Ishikawa (cell line): Measurements from ENCODE around the gene ROGDI.

Experiments used
- CEBPB ChIP-seq: IDR thresholded peaks from 2 replicates; pipeline ENCODE4 v1.6.1; 2012
- CREB1 ChIP-seq: IDR thresholded peaks from 2 replicates; pipeline ENCODE4 v1.6.1; 2012; ENCODE audit warnings: low read depth
- EGR1 ChIP-seq: IDR thresholded peaks from 2 replicates; pipeline ENCODE4 v1.6.1; 2012
- EP300 ChIP-seq: IDR thresholded peaks from 2 replicates; pipeline ENCODE4 v1.6.1; 2012; ENCODE audit warnings: borderline replicate concordance
- FOXM1 ChIP-seq: IDR thresholded peaks from 2 replicates; pipeline ENCODE4 v1.6.1; 2012; ENCODE audit warnings: low read depth, borderline replicate concordance
- NFIC ChIP-seq: IDR thresholded peaks from 2 replicates; pipeline ENCODE4 v1.6.1; 2012
- RAD21 ChIP-seq: IDR thresholded peaks from 2 replicates; pipeline ENCODE4 v1.6.1; 2012; ENCODE audit warnings: low read depth
- REST ChIP-seq: IDR thresholded peaks from 2 replicates; pipeline ENCODE4 v1.6.1; 2012; ENCODE audit warnings: low read depth, mild to moderate bottlenecking
- TAF1 ChIP-seq: IDR thresholded peaks from 2 replicates; pipeline ENCODE4 v1.6.1; 2012; ENCODE audit warnings: low read depth, mild to moderate bottlenecking
- TCF12 ChIP-seq: IDR thresholded peaks from 2 replicates; pipeline ENCODE4 v1.6.1; 2012; ENCODE audit warnings: low read depth
- TEAD4 ChIP-seq: IDR thresholded peaks from 2 replicates; pipeline ENCODE4 v1.6.1; 2012
- YY1 ChIP-seq: IDR thresholded peaks from 2 replicates; pipeline ENCODE4 v1.6.1; 2012; ENCODE audit warnings: low read depth
- ZBTB7A ChIP-seq: IDR thresholded peaks from 2 replicates; pipeline ENCODE4 v1.6.1; 2012; ENCODE audit warnings: low read depth
- TF ChIP-seq, protein P1 (sequence below): IDR thresholded peaks from 2 replicates; pipeline ENCODE4 v1.6.1; 2012
- TF ChIP-seq, protein P2 (sequence below): IDR thresholded peaks from 2 replicates; pipeline ENCODE4 v1.6.1; 2012

The ROGDI gene

DNA sequence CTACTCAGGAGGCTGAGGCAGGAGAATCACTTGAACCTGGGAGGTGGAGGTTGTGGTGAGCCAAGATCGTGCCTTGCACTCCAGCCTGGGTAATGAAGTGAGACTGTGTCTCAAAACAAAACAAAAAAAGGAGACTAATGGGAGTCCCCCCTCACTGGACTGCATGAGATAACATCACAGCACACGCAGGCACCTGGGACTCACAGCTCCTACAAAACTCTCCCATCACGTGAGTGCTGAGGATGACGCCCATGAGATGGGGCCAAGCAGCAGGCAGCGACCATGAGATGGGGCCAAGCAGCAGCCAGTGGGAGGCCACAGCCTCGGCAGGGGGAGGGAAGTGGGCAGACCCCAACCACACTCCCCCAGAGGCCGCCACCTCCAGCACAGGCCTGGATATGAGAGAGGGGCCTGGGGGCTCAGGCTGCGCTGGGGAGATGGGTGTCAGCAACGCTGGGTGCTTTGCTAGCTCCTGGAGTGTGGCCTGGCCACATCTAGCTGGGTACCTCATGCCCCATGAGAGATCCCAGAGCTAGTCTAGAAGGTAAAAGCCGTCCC, 52.7 kb downstream of the ROGDI start:
- TF ChIP-seq TEAD4 (no peak), REST (no peak), TAF1 (no peak), EGR1 (no peak), TCF12 (no peak), YY1 (no peak), RAD21 (no peak), EP300 (no peak), FOXM1 (no peak)
- TF ChIP-seq, protein P1, sequence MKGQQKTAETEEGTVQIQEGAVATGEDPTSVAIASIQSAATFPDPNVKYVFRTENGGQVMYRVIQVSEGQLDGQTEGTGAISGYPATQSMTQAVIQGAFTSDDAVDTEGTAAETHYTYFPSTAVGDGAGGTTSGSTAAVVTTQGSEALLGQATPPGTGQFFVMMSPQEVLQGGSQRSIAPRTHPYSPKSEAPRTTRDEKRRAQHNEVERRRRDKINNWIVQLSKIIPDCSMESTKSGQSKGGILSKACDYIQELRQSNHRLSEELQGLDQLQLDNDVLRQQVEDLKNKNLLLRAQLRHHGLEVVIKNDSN = no peak
- TF ChIP-seq, protein P2, sequence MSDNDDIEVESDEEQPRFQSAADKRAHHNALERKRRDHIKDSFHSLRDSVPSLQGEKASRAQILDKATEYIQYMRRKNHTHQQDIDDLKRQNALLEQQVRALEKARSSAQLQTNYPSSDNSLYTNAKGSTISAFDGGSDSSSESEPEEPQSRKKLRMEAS = no peak

DNA sequence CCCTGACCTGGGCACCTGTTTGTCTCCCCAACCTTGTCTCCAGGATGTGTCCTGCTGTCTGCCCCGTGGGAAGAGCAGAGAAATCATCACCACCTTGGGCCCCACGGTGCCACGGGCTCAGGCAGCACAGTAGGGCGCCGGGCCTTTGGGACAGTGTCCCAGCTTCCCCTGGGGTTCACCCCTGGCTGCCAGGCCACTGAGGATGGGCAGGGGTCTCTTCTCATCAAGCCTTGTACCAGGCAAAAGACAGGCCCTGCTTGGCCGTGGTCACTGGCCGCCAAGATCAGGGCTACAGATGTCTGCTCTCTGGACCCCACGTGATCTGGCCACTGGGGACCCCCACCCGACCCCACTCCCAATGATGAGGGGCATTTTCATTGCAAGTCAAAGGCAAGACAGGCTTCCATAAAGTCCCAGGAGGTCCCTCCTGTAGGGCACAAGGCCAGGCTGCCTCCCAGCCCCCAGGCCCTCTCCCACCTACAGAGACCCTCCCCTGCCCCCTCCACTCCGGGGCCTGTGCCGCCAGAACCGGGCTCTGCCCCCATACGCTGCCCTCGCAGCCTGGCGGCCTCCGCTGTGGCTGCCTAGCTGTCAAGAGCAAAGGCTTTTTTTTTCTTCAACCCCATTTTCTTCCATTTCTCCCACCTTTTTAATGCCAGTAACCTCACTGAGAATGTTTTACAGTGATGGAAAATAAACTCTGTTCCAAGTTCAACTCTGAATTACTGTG, 53.6 kb downstream of the ROGDI start:
- TF ChIP-seq CREB1 (no peak), FOXM1 (no peak), EP300 (no peak), TAF1 (no peak), TCF12 (no peak), REST (no peak)

DNA sequence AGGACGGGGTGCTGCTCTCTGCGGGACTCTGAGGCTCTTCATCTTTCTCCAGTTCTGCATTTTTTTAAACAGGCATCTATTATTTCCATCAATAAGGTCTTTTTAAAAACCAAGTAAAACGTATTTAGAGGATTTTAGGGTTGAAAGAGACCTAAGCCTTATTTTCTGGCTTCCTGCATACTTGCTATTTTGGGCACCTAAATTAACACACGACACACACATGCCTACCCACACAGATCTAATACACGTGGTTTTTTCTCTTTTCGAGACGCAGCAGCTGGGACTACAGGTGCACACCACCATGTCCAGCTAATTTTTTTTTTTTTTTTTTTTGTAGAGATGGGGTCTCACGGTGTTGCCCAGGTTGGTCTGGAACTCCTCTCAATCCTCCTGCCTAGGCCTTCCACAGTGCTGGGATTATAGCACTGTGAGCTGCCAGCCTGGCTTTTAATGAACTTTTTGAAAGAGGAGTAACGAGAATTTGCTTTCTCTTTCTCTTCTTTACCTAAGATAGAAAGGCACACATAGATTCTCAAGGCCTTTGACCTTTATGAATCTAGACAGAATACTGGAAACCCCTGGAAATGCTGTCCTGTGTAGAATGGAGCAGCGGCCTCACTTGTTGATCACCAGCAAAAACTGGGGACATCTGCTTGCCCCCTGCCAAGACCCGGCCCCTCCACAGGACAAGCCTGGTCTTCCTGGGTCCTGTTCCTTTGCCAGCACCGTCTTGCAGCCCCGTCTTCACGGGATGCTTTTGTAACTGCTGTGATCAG, 54.3 kb downstream of the ROGDI start:
- TF ChIP-seq, protein P2 = no peak
- TF ChIP-seq TCF12 (no peak), YY1 (no peak), TEAD4 (no peak), CREB1 (no peak), TAF1 (no peak), RAD21 (no peak), EP300 (no peak), ZBTB7A (no peak), CEBPB (no peak), NFIC (no peak), FOXM1 (no peak), REST (no peak)
- TF ChIP-seq, protein P1 = no peak

- TF ChIP-seq, protein P1 = no peak
- TF ChIP-seq EGR1 (no peak), TAF1 (no peak), CEBPB (no peak), TEAD4 (no peak), FOXM1 (no peak), REST (no peak), TCF12 (no peak), EP300 (no peak), NFIC (no peak), RAD21 (no peak), CREB1 (no peak), ZBTB7A (no peak), YY1 (no peak)
- TF ChIP-seq, protein P2 = no peak
Observed at GRCh38 chr16:4746991-4747574, 55.4 kb downstream of the ROGDI start.
